PC-9 (cell line): Measurements from ENCODE around the gene SPG11. TPM values are rescaled to one million over a fixed set of nuclear protein-coding genes. Genes with fewer than 3 reads are reported as not detected.

Source experiments
- BruUV-seq: library from RNA; stranded (reverse); fragments of 400-500 nt; replicated peaks from 2 replicates; lab custom pipeline; 2021; lab: Mats Ljungman, UMichigan
- CTCF ChIA-PET: fragments of 300-600 bp; sonication (Branson Sonifier 250); formaldehyde crosslinking; loops from one replicate; lab custom pipeline; 2022; ENCODE audit warnings: antibody characterized with exemption; lab: Charles Lee
- POLR2A ChIA-PET: fragments of 300-600 bp; sonication (Branson Sonifier 250); formaldehyde crosslinking; loops from one replicate; lab custom pipeline; 2022; ENCODE audit warnings: antibody characterized with exemption; ENCODE audit not compliant: unreplicated experiment; lab: Charles Lee
- DNase-seq, 2 experiments: peaks; one replicate each; pipeline versions ENCODE4 v3.0.0 to v3.0.0-alpha.2; 2015 to 2022; ENCODE audit warnings: mixed read lengths in 1 of 2
- H2AFZ ChIP-seq: fragments of 200-600 bp; sonication (generic); 2 replicates; pipeline ENCODE4 v1.8.1; 2017; ENCODE audit warnings: antibody characterized with exemption
- H3F3A ChIP-seq: fragments of 200-600 bp; sonication (generic); 2 replicates; pipeline ENCODE4 v1.8.1; 2017; ENCODE audit warnings: antibody characterized with exemption, mild to moderate bottlenecking, low read depth; ENCODE audit not compliant: insufficient read depth
- H3K27ac ChIP-seq: fragments of 200-600 bp; sonication (generic); 2 replicates; pipeline ENCODE4 v1.6.1; 2016; ENCODE audit warnings: mixed run types
- H3K27me3 ChIP-seq: fragments of 200-600 bp; sonication (generic); 2 replicates; pipeline ENCODE4 v1.6.1; 2016; ENCODE audit warnings: low read depth, mixed run types; ENCODE audit not compliant: insufficient read depth
- H3K36me3 ChIP-seq: fragments of 200-600 bp; sonication (generic); 2 replicates; pipeline ENCODE4 v1.6.1; 2016; ENCODE audit warnings: low read depth, mixed run types
- H3K4me1 ChIP-seq: fragments of 200-600 bp; sonication (generic); replicated peaks from 2 replicates; pipeline ENCODE4 v1.6.1; 2016; ENCODE audit warnings: mixed run types; ENCODE audit not compliant: insufficient read depth
- H3K4me2 ChIP-seq: fragments of 200-600 bp; sonication (generic); 2 replicates; pipeline ENCODE4 v1.6.1; 2017; ENCODE audit warnings: mixed run types
- H3K4me3 ChIP-seq: fragments of 200-600 bp; sonication (generic); 2 replicates; pipeline ENCODE4 v1.6.1; 2016; ENCODE audit warnings: mixed run types
- H3K79me2 ChIP-seq: fragments of 200-600 bp; sonication (generic); 2 replicates; pipeline ENCODE4 v1.6.1; 2017; ENCODE audit warnings: low read depth, mixed run types
- H3K9me2 ChIP-seq: fragments of 200-600 bp; sonication (generic); 2 replicates; pipeline ENCODE4 v1.8.1; 2017; ENCODE audit warnings: mild to moderate bottlenecking; ENCODE audit not compliant: insufficient read depth
- H3K9me3 ChIP-seq: fragments of 200-600 bp; sonication (generic); 2 replicates; pipeline ENCODE4 v1.8.1; 2016; ENCODE audit warnings: low read depth; ENCODE audit not compliant: insufficient read depth
- H4K20me1 ChIP-seq: fragments of 200-600 bp; sonication (generic); 2 replicates; pipeline ENCODE4 v1.8.1; 2017; ENCODE audit not compliant: insufficient read depth
- EZH2 ChIP-seq: fragments of 200-600 bp; sonication (generic); IDR thresholded peaks from 2 replicates; pipeline ENCODE4 v1.8.0; 2017; ENCODE audit warnings: antibody characterized with exemption, low read depth
- intact Hi-C: fragments of 100-400 bp; cut with micrococcal nuclease; formaldehyde crosslinking; loops from one replicate; pipeline ENCODE4 v1.10.0; 2022; ENCODE audit not compliant: unreplicated experiment
- total RNA-seq: library from RNA; stranded (reverse); gene quantifications from 2 replicates; pipeline ENCODE4 v1.2.3, GENCODE V29; 2021
- TF ChIP-seq, protein P1 (sequence below): fragments of 200-600 bp; sonication (generic); conservative IDR thresholded peaks from 2 replicates; pipeline ENCODE4 v1.6.1; 2017; ENCODE audit warnings: mixed run types, antibody characterized with exemption, mild to moderate bottlenecking, moderate library complexity

SPG11 gene
- total RNA-seq, 1 experiment from 2014 or later = 64.2 TPM

DNA sequence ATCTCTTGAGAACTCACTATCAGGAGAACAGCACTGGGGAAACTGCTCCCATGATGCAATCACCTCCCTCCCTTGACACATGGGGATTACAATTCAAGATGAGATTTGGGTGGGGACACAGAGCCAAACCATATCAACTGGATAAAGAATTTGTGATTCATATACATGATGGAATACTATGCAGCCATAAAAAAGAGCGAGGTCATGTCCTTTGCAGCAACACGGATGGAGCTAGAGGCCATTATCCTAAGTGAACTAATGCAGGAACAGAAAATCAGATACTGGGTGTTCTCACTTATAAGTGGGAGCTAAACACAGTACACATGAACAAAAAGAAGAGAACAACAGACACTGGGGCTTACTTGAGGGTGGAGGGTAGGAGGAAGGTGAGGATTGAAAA lies 17.0 kb downstream of the SPG11 start:
- Histone ChIP-seq H3F3A (no peaks in the 10 kb centered on the region), H3K4me1 (no peaks in the 10 kb centered on the region), H3K9me2 (no peaks in the 10 kb centered on the region), H3K27me3 (no peaks in the 10 kb centered on the region), H3K36me3 (peaks cover 9% of the 10 kb centered on the region), H2AFZ (no peak overlapping the region), H3K9me3 (no peaks in the 10 kb centered on the region), H3K4me2 (no peak overlapping the region), H3K27ac (no peak overlapping the region), H3K4me3 (no peak overlapping the region), H4K20me1 (no peaks in the 10 kb centered on the region), H3K79me2 (no peaks in the 10 kb centered on the region)
- intact Hi-C loops = no loop called here
- TF ChIP-seq, protein P1, sequence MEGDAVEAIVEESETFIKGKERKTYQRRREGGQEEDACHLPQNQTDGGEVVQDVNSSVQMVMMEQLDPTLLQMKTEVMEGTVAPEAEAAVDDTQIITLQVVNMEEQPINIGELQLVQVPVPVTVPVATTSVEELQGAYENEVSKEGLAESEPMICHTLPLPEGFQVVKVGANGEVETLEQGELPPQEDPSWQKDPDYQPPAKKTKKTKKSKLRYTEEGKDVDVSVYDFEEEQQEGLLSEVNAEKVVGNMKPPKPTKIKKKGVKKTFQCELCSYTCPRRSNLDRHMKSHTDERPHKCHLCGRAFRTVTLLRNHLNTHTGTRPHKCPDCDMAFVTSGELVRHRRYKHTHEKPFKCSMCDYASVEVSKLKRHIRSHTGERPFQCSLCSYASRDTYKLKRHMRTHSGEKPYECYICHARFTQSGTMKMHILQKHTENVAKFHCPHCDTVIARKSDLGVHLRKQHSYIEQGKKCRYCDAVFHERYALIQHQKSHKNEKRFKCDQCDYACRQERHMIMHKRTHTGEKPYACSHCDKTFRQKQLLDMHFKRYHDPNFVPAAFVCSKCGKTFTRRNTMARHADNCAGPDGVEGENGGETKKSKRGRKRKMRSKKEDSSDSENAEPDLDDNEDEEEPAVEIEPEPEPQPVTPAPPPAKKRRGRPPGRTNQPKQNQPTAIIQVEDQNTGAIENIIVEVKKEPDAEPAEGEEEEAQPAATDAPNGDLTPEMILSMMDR = no peak
- TF ChIP-seq EZH2 = no peak
- no peak for DNase-seq
- BruUV-seq = no TSS peak
- CTCF ChIA-PET = no interaction called here
- POLR2A ChIA-PET = no interaction called here

DNA sequence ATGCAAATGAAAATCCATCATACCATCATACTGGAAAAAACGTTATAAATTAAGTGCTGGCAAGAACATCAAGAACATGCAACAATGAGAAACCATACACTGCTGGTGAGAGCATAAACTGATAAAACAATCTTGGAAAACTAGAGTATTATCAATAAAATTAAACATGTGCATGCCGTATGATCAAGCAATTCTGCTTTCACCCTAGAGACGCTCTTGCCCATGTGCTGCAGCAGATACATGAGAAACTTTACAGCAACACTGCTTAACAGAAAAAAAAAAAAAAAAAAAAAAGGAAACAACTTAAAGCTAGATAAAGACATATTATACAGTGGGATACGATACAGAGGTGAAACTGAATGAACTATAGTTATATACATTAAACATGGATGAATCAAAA lies 21.8 kb downstream of the SPG11 start:
- Histone ChIP-seq H3K4me3 (no peak overlapping the region), H3K4me1 (no peaks in the 10 kb centered on the region), H3F3A (no peaks in the 10 kb centered on the region), H3K27ac (no peak overlapping the region), H2AFZ (no peak overlapping the region), H3K36me3 (0 out of 2 replicates have a peak, but pooled peaks cover under 1% of the 10 kb centered on the region), H3K4me2 (no peak overlapping the region), H3K79me2 (no peaks in the 10 kb centered on the region), H4K20me1 (no peaks in the 10 kb centered on the region), H3K27me3 (no peaks in the 10 kb centered on the region), H3K9me3 (no peaks in the 10 kb centered on the region), H3K9me2 (no peaks in the 10 kb centered on the region)
- POLR2A ChIA-PET = interaction anchor here (0.7 kb wide), 1 partner anchor 380 kb away, joined by 7 read pairs; no protein-coding TSS in a partner anchor
- TF ChIP-seq, protein P1 = no peak
- no peak for TF ChIP-seq EZH2
- CTCF ChIA-PET = no interaction called here
- intact Hi-C loops = no loop called here
- DNase-seq = no peak
- BruUV-seq = no TSS peak

GRCh38 chr15:44636976-44637375 lies 26.5 kb downstream of the SPG11 start:
- POLR2A ChIA-PET = no interaction called here
- Histone ChIP-seq H3K4me2 (no peak overlapping the region), H3K4me1 (no peaks in the 10 kb centered on the region), H3K4me3 (no peak overlapping the region), H3K79me2 (no peaks in the 10 kb centered on the region), H3K9me3 (no peaks in the 10 kb centered on the region), H3K27me3 (no peaks in the 10 kb centered on the region), H3K27ac (no peak overlapping the region), H3K36me3 (no peaks in the 10 kb centered on the region), H2AFZ (no peak overlapping the region), H3F3A (peaks cover 6% of the 10 kb centered on the region; the same call in 1 of the 2 replicates), H3K9me2 (no peaks in the 10 kb centered on the region), H4K20me1 (no peaks in the 10 kb centered on the region)
- DNase-seq = no peak
- CTCF ChIA-PET = no interaction called here
- intact Hi-C loops = no loop called here
- no peak for TF ChIP-seq EZH2
- TF ChIP-seq, protein P1 = no peak
- BruUV-seq = no TSS peak
